ENCODE measurements around the gene ITGB8. TPM values are rescaled to one million over a fixed set of nuclear protein-coding genes. Genes with fewer than 3 reads are reported as not detected.

Gene ITGB8
- total RNA-seq, 4 donors from 2014 or later, result 3.9 to 70.2 (median 16.5) TPM

- ATAC-seq (ENCODE audit: low FRiP score), result no peak
- DNase-seq (ENCODE audit: low spot score), result no peak
- no peak for TF ChIP-seq CTCF (IDR thresholded peaks at IDR 0.05)
Measured at GRCh38 chr7:20412032-20412431, 81.3 kb downstream of the ITGB8 start.

- TF ChIP-seq CTCF (IDR thresholded peaks at IDR 0.05), result no peak
Measured at GRCh38 chr7:20417260-20417659, 86.6 kb downstream of the ITGB8 start.

GRCh38 chr7:20417675-20418382 lies 87.1 kb downstream of the ITGB8 start:
- no peak for ATAC-seq (ENCODE audit: low FRiP score)
- DNase-seq (ENCODE audit: low spot score), result no peak
- TF ChIP-seq CTCF (IDR thresholded peaks at IDR 0.05), result no peak

More at GRCh38 chr7:20417260-20417659, 86.6 kb downstream of the ITGB8 start:
- ATAC-seq (ENCODE audit: low FRiP score), result no peak
- DNase-seq (ENCODE audit: low spot score), result no peak

GRCh38 chr7:20424500-20424899 lies 93.8 kb downstream of the ITGB8 start:
- no peak for DNase-seq (ENCODE audit: low spot score)
- ATAC-seq (ENCODE audit: low FRiP score), result no peak
- TF ChIP-seq CTCF (IDR thresholded peaks at IDR 0.05), result no peak

- DNase-seq (ENCODE audit: low spot score) (no peak), ATAC-seq (ENCODE audit: low FRiP score) (peak; percentile 38)
- TF ChIP-seq CTCF (IDR thresholded peaks at IDR 0.05), result no peak
Measured at GRCh38 chr7:20430664-20431063, 100.0 kb downstream of the ITGB8 start.

- no peak for TF ChIP-seq CTCF (IDR thresholded peaks at IDR 0.05)
- ATAC-seq (ENCODE audit: low FRiP score), result peak; percentile 10
- no peak for DNase-seq (ENCODE audit: low spot score)
Measured at GRCh38 chr7:20431146-20431545, 100.4 kb downstream of the ITGB8 start.

GRCh38 chr7:20432071-20432470 lies 101.4 kb downstream of the ITGB8 start:
- DNase-seq (ENCODE audit: low spot score) (no peak), ATAC-seq (ENCODE audit: low FRiP score) (no peak)
- TF ChIP-seq CTCF (IDR thresholded peaks at IDR 0.05), result no peak
